Aorta (tissue), 5 donors: ENCODE data around the gene JAK1. TPM values are rescaled to one million over a fixed set of nuclear protein-coding genes. Genes with fewer than 3 reads are reported as not detected.

Experiments
- ATAC-seq: fragments of 200-7000 bp; cut with Tn5 transposase; one replicate; pipeline ENCODE4 v1.9.1; 2022; ENCODE audit warnings: moderate library complexity; ENCODE audit not compliant: low FRiP score
- DNase-seq, 2 donors: peaks; one replicate each; pipeline ENCODE4 v3.0.0-alpha.2; 2020
- H3K27ac ChIP-seq, 2 donors: one replicate each; pipeline ENCODE4 v1.5.1; 2013; ENCODE audit warnings: low read length in 2 of 2, mild to moderate bottlenecking in 2 of 2, moderate library complexity in 2 of 2, control low read depth in 1 of 2, inconsistent platforms in 1 of 2, low read depth in 1 of 2
- H3K27me3 ChIP-seq, 2 donors: one replicate each; pipeline ENCODE4 v1.6.1; 2013; ENCODE audit warnings: control low read depth in 1 of 2, low read length in 1 of 2, mild to moderate bottlenecking in 1 of 2, moderate library complexity in 1 of 2; ENCODE audit not compliant: insufficient read depth in 2 of 2, control insufficient read depth in 1 of 2
- H3K36me3 ChIP-seq, 2 donors: one replicate each; pipeline ENCODE4 v1.6.1; 2013; ENCODE audit warnings: control low read depth in 1 of 2, low read length in 1 of 2, mild to moderate bottlenecking in 1 of 2; ENCODE audit not compliant: insufficient read depth in 2 of 2, control insufficient read depth in 1 of 2
- H3K4me1 ChIP-seq, 2 donors: one replicate each; pipeline ENCODE4 v1.6.1; 2013; ENCODE audit warnings: low read length in 2 of 2, control low read depth in 1 of 2, mild to moderate bottlenecking in 1 of 2, moderate library complexity in 1 of 2; ENCODE audit not compliant: insufficient read depth in 2 of 2, control insufficient read depth in 1 of 2
- H3K4me3 ChIP-seq, 2 donors: one replicate each; pipeline ENCODE4 v1.5.1; 2013; ENCODE audit warnings: low read length in 2 of 2, control low read depth in 1 of 2, mild to moderate bottlenecking in 1 of 2
- H3K9me3 ChIP-seq: one replicate; pipeline ENCODE4 v1.6.1; 2013; ENCODE audit warnings: mild to moderate bottlenecking, low read length; ENCODE audit not compliant: control insufficient read depth
- WGBS, 2 donors: extraction: QIAGEN DNeasy Blood & Tissue Kit; methylation state at CpG; one replicate each; pipeline ENCODE4 v1.1.7; 2013; 5-methylcytosine and 5-hydroxymethylcytosine counted together
- intact Hi-C, 2 donors: fragments of 100-400 bp; cut with DNase I; formaldehyde crosslinking; loops; one replicate each; pipeline versions ENCODE4 v1.14.2 to v1.15.0; 2022
- polyA plus RNA-seq, 2 donors: library from polyadenylated mRNA; stranded (reverse); fragments of 200-250 nt; gene quantifications; one replicate each; pipeline ENCODE4 v1.2.3, GENCODE V29; 2013
- total RNA-seq, 2 donors: library from RNA; stranded (reverse); fragmentation: NEBNext Ultra II Directional; extraction: Animal tissue kit (Norgen Biotek cat#: 25700); gene quantifications; one replicate each; pipeline ENCODE4 v1.2.1, GENCODE V29; 2021
- donor health status: healthy with polysubstance abuse.
- donor health status: Bipolar disorder and iron deficiency.
- donor health status: DM: no; HTN: no; CAD: no.
- donor health status: DM: no; HTN: no; CAD: no.
- donor health status: DM: yes; HTN: yes; CAD: no.

JAK1 gene
- total and polyA plus RNA-seq, 4 donors = 24.3 to 132 (median 74.6) TPM

DNA sequence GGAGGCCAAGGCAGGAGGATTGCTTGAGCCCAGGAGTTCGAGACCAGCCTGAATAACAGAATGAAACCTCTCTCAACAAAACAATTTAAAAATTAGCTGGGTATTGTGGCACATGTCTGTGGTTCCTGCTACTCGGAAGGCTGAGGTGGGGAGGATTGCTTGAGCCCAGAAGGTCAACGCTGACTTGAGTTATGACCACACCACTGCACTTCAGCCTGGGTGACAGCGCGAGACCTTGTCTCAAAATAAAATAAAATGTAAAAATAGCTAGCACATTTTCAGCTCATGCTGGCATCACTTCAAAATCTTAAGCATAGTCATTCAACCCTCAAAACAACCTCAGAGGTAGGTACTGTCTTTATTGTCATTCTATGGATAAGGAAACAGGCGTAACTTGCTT is 6.4 kb downstream of the JAK1 start:
- H3K36me3 ChIP-seq = no peaks in the 10 kb centered on the region
- H3K9me3 ChIP-seq = no peaks in the 10 kb centered on the region
- ATAC-seq (no peak), DNase-seq (no peak)
- no peaks in the 10 kb centered on the region for H3K27me3 ChIP-seq
- 74 to 75% methylated on average over 6 of the region's 6 CpGs for WGBS, 2 donors
- peaks cover 0 to 2% of the 10 kb centered on the region in 2 donors for H3K4me1 ChIP-seq
- no peak overlapping the region for H3K4me3 ChIP-seq
- H3K27ac ChIP-seq = no peak overlapping the region
- intact Hi-C loops = loop anchor here in 1 of 2 donors (10.0 kb wide), 1 partner anchor 65 kb away; no protein-coding TSS in a partner anchor

DNA sequence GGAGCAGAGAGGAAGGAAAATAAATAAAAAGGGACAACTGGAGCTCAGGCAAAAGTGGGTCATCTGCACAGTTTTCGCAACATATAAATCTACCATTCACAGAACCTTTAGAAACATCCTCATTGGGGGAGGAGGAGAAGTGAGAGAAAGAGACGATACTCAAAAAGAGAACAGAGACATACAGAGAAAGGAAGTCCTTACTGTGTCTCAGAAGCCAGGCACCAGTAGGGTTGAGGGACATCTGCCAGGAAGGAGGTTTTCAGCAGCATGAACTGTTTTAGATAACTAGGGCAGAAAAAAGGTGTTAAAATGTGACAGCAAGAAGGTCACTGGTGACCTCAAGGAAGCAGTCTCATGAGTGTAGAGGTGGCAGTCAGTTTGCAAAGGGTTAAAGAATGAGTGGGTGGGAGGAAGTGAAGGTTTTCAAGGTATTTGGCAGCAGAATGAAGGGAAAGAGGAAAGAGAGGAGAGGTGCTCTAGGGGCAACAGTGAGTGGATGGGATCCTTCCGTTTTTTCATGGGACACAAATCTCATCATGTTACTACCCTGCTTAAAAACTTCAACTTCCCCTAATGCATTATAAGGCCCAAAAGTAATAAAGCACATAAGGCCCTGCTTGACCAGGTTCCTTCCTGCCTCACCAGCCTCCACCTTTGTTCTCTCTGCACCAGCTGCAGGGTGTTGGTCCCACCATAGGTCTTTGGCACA is 9.5 kb downstream of the JAK1 start:
- intact Hi-C loops = no loop called here
- Histone ChIP-seq H3K27ac (no peak overlapping the region), H3K36me3 (no peaks in the 10 kb centered on the region), H3K9me3 (no peaks in the 10 kb centered on the region), H3K4me3 (no peak overlapping the region), H3K27me3 (no peaks in the 10 kb centered on the region), H3K4me1 (peaks cover 0 to 2% of the 10 kb centered on the region in 2 donors)
- no peak for ATAC-seq
- DNase-seq = no peak
- WGBS, 2 donors = 86 to 88% methylated on average over 3 of the region's 3 CpGs

DNA sequence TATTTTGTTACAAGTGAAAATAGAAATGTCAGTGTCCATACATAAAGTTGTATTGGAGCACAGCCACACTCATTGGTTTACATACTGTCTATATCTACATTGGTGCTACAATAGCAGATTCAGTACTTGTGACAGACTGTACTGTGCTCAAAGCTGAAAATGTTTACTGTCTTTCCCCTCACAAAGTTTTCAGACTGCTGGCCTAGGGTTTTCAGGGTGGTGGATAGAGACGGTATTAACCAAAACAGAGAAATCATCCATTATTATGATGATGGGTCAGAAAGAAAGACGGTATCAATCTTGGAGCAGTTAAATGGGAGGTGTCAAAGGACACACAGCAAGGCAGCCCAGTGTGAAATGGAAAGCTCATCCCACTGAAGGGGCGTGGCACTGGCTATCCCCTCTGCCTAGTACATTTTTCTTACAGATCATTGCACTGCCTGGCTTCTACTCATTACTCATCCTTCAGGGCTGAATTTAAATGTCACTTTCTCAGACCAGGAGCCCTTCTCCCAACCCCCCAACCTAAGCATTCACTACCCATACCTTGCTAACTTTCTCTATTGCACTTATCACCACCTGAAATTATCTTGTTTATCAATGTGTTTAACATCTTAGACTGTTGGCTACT is 10.2 kb downstream of the JAK1 start:
- Histone ChIP-seq H3K4me3 (no peak overlapping the region), H3K27ac (no peak overlapping the region), H3K4me1 (peaks cover 0 to 2% of the 10 kb centered on the region in 2 donors), H3K27me3 (no peaks in the 10 kb centered on the region), H3K9me3 (no peaks in the 10 kb centered on the region), H3K36me3 (no peaks in the 10 kb centered on the region)
- DNase-seq (no peak), ATAC-seq (peak; percentile 44)
- intact Hi-C loops = no loop called here
- WGBS, 2 donors = 55 to 63% methylated on average over 3 of the region's 3 CpGs

- ATAC-seq (no peak), DNase-seq (no peak)
- WGBS, 2 donors = 58 to 61% methylated on average over 14 of the region's 14 CpGs
- no peaks in the 10 kb centered on the region for H3K36me3 ChIP-seq
- peaks cover 0 to 2% of the 10 kb centered on the region in 2 donors for H3K4me1 ChIP-seq
- H3K27me3 ChIP-seq = no peaks in the 10 kb centered on the region
- no peak overlapping the region for H3K4me3 ChIP-seq
- no peaks in the 10 kb centered on the region for H3K9me3 ChIP-seq
- H3K27ac ChIP-seq = no peak overlapping the region
- intact Hi-C loops = no loop called here
These were observed 11.0 kb downstream of the JAK1 start for GRCh38 chr1:64955097-64956009.

DNA sequence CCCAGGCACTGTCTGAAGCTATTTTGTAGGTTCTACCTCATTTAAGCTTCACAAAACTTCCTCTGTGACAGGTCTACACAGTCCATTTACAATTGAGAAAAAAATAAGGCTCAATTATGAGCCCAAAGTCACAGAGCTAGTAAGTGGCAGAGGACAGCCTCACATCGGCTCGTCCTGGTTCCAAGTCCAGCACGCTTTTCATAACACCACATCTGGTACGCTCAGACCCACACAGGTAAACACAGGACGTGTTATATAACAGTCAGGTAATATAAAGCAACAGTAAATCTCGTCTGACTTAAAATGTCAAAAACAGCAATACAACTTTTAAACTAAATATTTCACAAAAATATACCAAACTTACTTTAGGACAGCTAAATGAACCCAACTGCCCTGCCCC is 13.1 kb downstream of the JAK1 start:
- H3K27me3 ChIP-seq = no peaks in the 10 kb centered on the region
- no peaks in the 10 kb centered on the region for H3K36me3 ChIP-seq
- peaks cover 0 to 2% of the 10 kb centered on the region in 2 donors for H3K4me1 ChIP-seq
- intact Hi-C loops = no loop called here
- ATAC-seq = no peak
- H3K4me3 ChIP-seq = no peak overlapping the region
- DNase-seq = no peak
- 78 to 80% methylated on average over 6 of the region's 6 CpGs for WGBS, 2 donors
- H3K9me3 ChIP-seq = no peaks in the 10 kb centered on the region
- no peak overlapping the region for H3K27ac ChIP-seq

- H3K4me1 ChIP-seq = peaks cover 0 to 2% of the 10 kb centered on the region in 2 donors
- ATAC-seq (no peak), DNase-seq (no peak)
- no peaks in the 10 kb centered on the region for H3K36me3 ChIP-seq
- H3K27me3 ChIP-seq = no peaks in the 10 kb centered on the region
- intact Hi-C loops = no loop called here
- no peak overlapping the region for H3K4me3 ChIP-seq
- WGBS, 2 donors = 81 to 82% methylated on average over 6 of the region's 6 CpGs
- no peaks in the 10 kb centered on the region for H3K9me3 ChIP-seq
- no peak overlapping the region for H3K27ac ChIP-seq
These were observed 16.0 kb downstream of the JAK1 start for GRCh38 chr1:64950284-64950809.

DNA sequence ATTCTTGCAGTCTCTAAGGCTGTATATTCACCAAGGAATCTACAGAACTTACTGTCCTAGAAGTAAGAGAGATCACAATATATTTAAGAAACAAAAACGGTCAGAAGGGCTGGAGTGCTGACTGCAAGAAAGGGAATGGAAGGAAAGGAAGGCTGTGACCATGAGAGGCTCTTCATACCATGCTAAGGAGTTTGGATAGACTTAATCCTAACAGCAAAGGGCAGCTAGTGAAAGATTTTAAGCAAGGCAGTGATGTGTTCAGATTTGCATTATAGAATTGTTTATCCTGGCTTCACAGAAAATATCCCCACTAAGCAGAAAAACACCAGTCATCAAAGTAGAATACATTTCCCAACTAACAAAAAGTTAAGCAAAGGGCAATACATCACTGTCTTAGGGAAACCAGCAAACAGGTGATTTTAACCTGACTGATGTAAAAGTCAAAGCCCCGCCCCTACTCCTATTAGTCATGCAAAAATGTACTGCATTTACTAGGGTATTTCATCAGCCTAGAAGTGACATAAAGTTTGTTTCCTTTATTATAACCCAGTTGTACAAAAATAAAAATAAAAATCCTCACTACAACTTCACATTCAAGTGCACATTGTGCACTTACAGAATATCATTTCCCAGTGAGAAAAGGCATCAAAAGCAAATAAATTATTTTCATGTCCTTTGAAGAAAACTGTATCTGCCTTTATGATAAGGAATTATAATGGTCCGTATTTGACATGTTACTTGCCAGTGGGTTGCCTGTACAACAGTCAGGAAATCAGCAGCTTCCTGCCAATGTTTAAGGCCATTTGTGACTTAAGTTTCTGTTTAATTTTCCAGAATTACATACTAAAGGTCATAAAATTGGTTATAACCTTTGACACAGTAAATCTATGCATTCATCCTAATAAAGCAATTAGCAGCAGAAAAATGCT is 17.2 kb downstream of the JAK1 start:
- Histone ChIP-seq H3K36me3 (no peaks in the 10 kb centered on the region), H3K9me3 (no peaks in the 10 kb centered on the region), H3K4me1 (no peaks in the 10 kb centered on the region), H3K27ac (no peak overlapping the region), H3K4me3 (no peak overlapping the region), H3K27me3 (no peaks in the 10 kb centered on the region)
- WGBS, 2 donors = 66 to 74% methylated on average over 3 of the region's 3 CpGs
- DNase-seq = no peak
- ATAC-seq = no peak
- intact Hi-C loops = no loop called here

DNA sequence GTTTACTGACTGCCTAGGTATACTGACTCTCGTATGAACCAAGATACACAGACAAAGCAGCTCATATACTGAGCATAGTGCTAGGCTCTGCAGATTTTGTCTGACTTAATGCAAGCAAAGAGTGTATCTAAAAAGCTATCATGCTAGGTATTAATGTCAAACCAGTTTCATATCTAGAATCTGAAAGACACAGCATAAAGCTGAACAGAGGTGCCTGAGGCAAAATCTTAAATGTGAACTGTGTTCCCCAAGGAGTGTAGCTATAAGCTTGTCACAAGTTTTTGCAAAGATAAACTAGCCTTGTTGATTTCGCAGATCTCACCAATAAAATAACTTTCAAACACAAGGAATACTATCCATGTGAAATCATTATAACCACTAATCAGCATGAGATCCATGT is 18.1 kb downstream of the JAK1 start:
- H3K36me3 ChIP-seq = no peaks in the 10 kb centered on the region
- no peaks in the 10 kb centered on the region for H3K27me3 ChIP-seq
- ATAC-seq = no peak
- no peaks in the 10 kb centered on the region for H3K9me3 ChIP-seq
- H3K27ac ChIP-seq = no peak overlapping the region
- no peak overlapping the region for H3K4me3 ChIP-seq
- 93 to 95% methylated on average over 2 of the region's 2 CpGs for WGBS, 2 donors
- intact Hi-C loops = no loop called here
- no peaks in the 10 kb centered on the region for H3K4me1 ChIP-seq
- no peak for DNase-seq
